ENCODE data around the gene EEFSEC. TPM values are rescaled to one million over a fixed set of nuclear protein-coding genes. Genes with fewer than 3 reads are reported as not detected.

The EEFSEC gene
- total RNA-seq, 1 donor from 2014 or later: 8.6 TPM

- no peak for DNase-seq (ENCODE audit: low read depth)
Observed at GRCh38 chr3:128180913-128181312, 27.6 kb downstream of the EEFSEC start.

- DNase-seq (ENCODE audit: low read depth): no peak
Observed at GRCh38 chr3:128182656-128183055, 29.4 kb downstream of the EEFSEC start.

- DNase-seq (ENCODE audit: low read depth): no peak
Observed at GRCh38 chr3:128185630-128186447, 32.6 kb downstream of the EEFSEC start.

GRCh38 chr3:128187495-128187894 is 34.2 kb downstream of the EEFSEC start:
- no peak for DNase-seq (ENCODE audit: low read depth)

GRCh38 chr3:128188326-128188725 is 35.0 kb downstream of the EEFSEC start:
- no peak for DNase-seq (ENCODE audit: low read depth)

GRCh38 chr3:128188956-128189355 is 35.7 kb downstream of the EEFSEC start:
- DNase-seq (ENCODE audit: low read depth): no peak

- no peak for DNase-seq (ENCODE audit: low read depth)
Observed at GRCh38 chr3:128190501-128190900, 37.2 kb downstream of the EEFSEC start.

- no peak for DNase-seq (ENCODE audit: low read depth)
Observed at GRCh38 chr3:128192131-128192530, 38.9 kb downstream of the EEFSEC start.

GRCh38 chr3:128193168-128193567 is 39.9 kb downstream of the EEFSEC start:
- no peak for DNase-seq (ENCODE audit: low read depth)

GRCh38 chr3:128194843-128195242 is 41.6 kb downstream of the EEFSEC start:
- DNase-seq (ENCODE audit: low read depth): no peak

GRCh38 chr3:128195369-128195768 is 42.1 kb downstream of the EEFSEC start:
- DNase-seq (ENCODE audit: low read depth): no peak

- no peak for DNase-seq (ENCODE audit: low read depth)
Observed at GRCh38 chr3:128195802-128196201, 42.5 kb downstream of the EEFSEC start.

GRCh38 chr3:128196647-128197046 is 43.4 kb downstream of the EEFSEC start:
- DNase-seq (ENCODE audit: low read depth): no peak

GRCh38 chr3:128197855-128198254 is 44.6 kb downstream of the EEFSEC start:
- no peak for DNase-seq (ENCODE audit: low read depth)

- no peak for DNase-seq (ENCODE audit: low read depth)
Observed at GRCh38 chr3:128198313-128198712, 45.0 kb downstream of the EEFSEC start.

GRCh38 chr3:128199110-128199509 is 45.8 kb downstream of the EEFSEC start:
- no peak for DNase-seq (ENCODE audit: low read depth)

GRCh38 chr3:128201158-128201755 is 48.0 kb downstream of the EEFSEC start:
- no peak for DNase-seq (ENCODE audit: low read depth)

- no peak for DNase-seq (ENCODE audit: low read depth)
Observed at GRCh38 chr3:128203169-128203568, 49.9 kb downstream of the EEFSEC start.

GRCh38 chr3:128205558-128206145 is 52.4 kb downstream of the EEFSEC start:
- DNase-seq (ENCODE audit: low read depth): no peak

GRCh38 chr3:128207951-128208350 is 54.7 kb downstream of the EEFSEC start:
- DNase-seq (ENCODE audit: low read depth): no peak

- DNase-seq (ENCODE audit: low read depth): peak; percentile 84
Observed at GRCh38 chr3:128210711-128211110, 57.4 kb downstream of the EEFSEC start.

- no peak for DNase-seq (ENCODE audit: low read depth)
Observed at GRCh38 chr3:128214056-128214455, 60.8 kb downstream of the EEFSEC start.

GRCh38 chr3:128215290-128215689 is 62.0 kb downstream of the EEFSEC start:
- no peak for DNase-seq (ENCODE audit: low read depth)

All from myocyte (in vitro differentiated cells).